GM18951 (cell line): Measurements from ENCODE around the gene CCNY.
"Not testable (repeated sequence)": the region's sequence is repeated elsewhere in the genome, so short reads cannot be mapped to it uniquely, and the experiment has no call there.

Experiments used
- POLR2A ChIP-seq: IDR thresholded peaks from 4 replicates; pipeline ENCODE4 v1.6.1; 2011; ENCODE audit warnings: mild to moderate bottlenecking; ENCODE audit not compliant: insufficient read length, insufficient read depth; ENCODE audit errors: extremely low read depth
- in situ Hi-C: fragments of 300-500 bp; cut with MboI; formaldehyde crosslinking; loops from one replicate; pipeline ENCODE4 v1.12.0; 2022; ENCODE audit warnings: low sequenced_read_pairs, mixed read lengths, inconsistent platforms; ENCODE audit not compliant: unreplicated experiment

Gene CCNY

GRCh38 chr10:35516102-35516670 is 179.9 kb downstream of the CCNY start:
- no peak for TF ChIP-seq POLR2A
- in situ Hi-C loops, result no loop called here

- TF ChIP-seq POLR2A, result no peak
- in situ Hi-C loops, result no loop called here
Observed at GRCh38 chr10:35517431-35518181, 181.3 kb downstream of the CCNY start.

- in situ Hi-C loops, result not testable (repeated sequence)
Observed at GRCh38 chr10:35518187-35518586, 181.9 kb downstream of the CCNY start.

GRCh38 chr10:35520996-35521395 is 184.7 kb downstream of the CCNY start:
- TF ChIP-seq POLR2A, result no peak
- in situ Hi-C loops, result no loop called here

GRCh38 chr10:35523670-35524225 is 187.4 kb downstream of the CCNY start:
- TF ChIP-seq POLR2A, result no peak
- in situ Hi-C loops, result no loop called here

GRCh38 chr10:35526746-35527145 is 190.4 kb downstream of the CCNY start:
- no peak for TF ChIP-seq POLR2A
- in situ Hi-C loops, result no loop called here

GRCh38 chr10:35532141-35532540 is 195.8 kb downstream of the CCNY start:
- no peak for TF ChIP-seq POLR2A
- in situ Hi-C loops, result no loop called here

- in situ Hi-C loops, result no loop called here
- TF ChIP-seq POLR2A, result no peak
Observed at GRCh38 chr10:35533565-35533964, 197.3 kb downstream of the CCNY start.

- no peak for TF ChIP-seq POLR2A
- in situ Hi-C loops, result no loop called here
Observed at GRCh38 chr10:35535136-35535535, 198.8 kb downstream of the CCNY start.

- in situ Hi-C loops, result no loop called here
- TF ChIP-seq POLR2A, result no peak
Observed at GRCh38 chr10:35536789-35537188, 200.5 kb downstream of the CCNY start.

GRCh38 chr10:35537925-35538324 is 201.6 kb downstream of the CCNY start:
- in situ Hi-C loops, result not testable (repeated sequence)

GRCh38 chr10:35540296-35541164 is 204.2 kb downstream of the CCNY start:
- no peak for TF ChIP-seq POLR2A

GRCh38 chr10:35541720-35542119 is 205.4 kb downstream of the CCNY start:
- in situ Hi-C loops, result no loop called here

More at GRCh38 chr10:35540296-35541164, 204.2 kb downstream of the CCNY start:
- in situ Hi-C loops, result no loop called here

More at GRCh38 chr10:35541720-35542119, 205.4 kb downstream of the CCNY start:
- no peak for TF ChIP-seq POLR2A
